MCF 10A (cell line): Measurements from ENCODE around the gene OTOP2. TPM values are rescaled to one million over a fixed set of nuclear protein-coding genes. Genes with fewer than 3 reads are reported as not detected.

Source experiments
- BruUV-seq: library from RNA; stranded (reverse); fragments of 400-500 nt; replicated peaks from 2 replicates; lab custom pipeline; 2021; lab: Mats Ljungman, UMichigan
- CTCF ChIA-PET: fragments of 300-600 bp; sonication (Branson Sonifier 250); formaldehyde crosslinking; extraction: SDS; loops from one replicate; lab custom pipeline; 2021; ENCODE audit warnings: antibody characterized with exemption, inconsistent platforms; lab: Yijun Ruan, JAX
- POLR2A ChIA-PET: fragments of 300-600, 350-650 bp; sonication (Branson Sonifier 250); formaldehyde crosslinking; extraction: SDS; loops from one replicate; lab custom pipeline; 2020; ENCODE audit warnings: antibody characterized with exemption, inconsistent platforms; lab: Yijun Ruan, JAX
- DNase-seq: peaks from one replicate; pipeline ENCODE4 v3.0.0-alpha.2; 2018; ENCODE audit not compliant: unreplicated experiment
- H3K27ac Mint-ChIP-seq: one replicate; pipeline ENCODE4 v1.8.0; 2022; ENCODE audit warnings: mild to moderate bottlenecking, low read depth, mixed read lengths; ENCODE audit not compliant: unreplicated experiment
- H3K27me3 Mint-ChIP-seq: one replicate; pipeline ENCODE4 v1.8.0; 2022; ENCODE audit warnings: mixed read lengths; ENCODE audit not compliant: insufficient read depth, unreplicated experiment
- H3K36me3 Mint-ChIP-seq: one replicate; pipeline ENCODE4 v1.8.0; 2022; ENCODE audit warnings: mild to moderate bottlenecking, moderate library complexity, mixed read lengths; ENCODE audit not compliant: insufficient read depth, unreplicated experiment
- H3K4me1 Mint-ChIP-seq: one replicate; pipeline ENCODE4 v1.8.0; 2022; ENCODE audit warnings: mixed read lengths; ENCODE audit not compliant: insufficient read depth, unreplicated experiment
- H3K4me3 Mint-ChIP-seq: one replicate; pipeline ENCODE4 v1.8.0; 2022; ENCODE audit warnings: mild to moderate bottlenecking, moderate library complexity, mixed read lengths; ENCODE audit not compliant: unreplicated experiment
- H3K9me3 Mint-ChIP-seq: one replicate; pipeline ENCODE4 v1.8.0; 2022; ENCODE audit warnings: mixed read lengths; ENCODE audit not compliant: unreplicated experiment
- CTCF ChIP-seq: fragments of 200-600 bp; IDR thresholded peaks from one replicate; pipeline ENCODE4 v1.8.0; 2022; ENCODE audit warnings: antibody characterized with exemption, mild to moderate bottlenecking; ENCODE audit not compliant: unreplicated experiment
- intact Hi-C: fragments of 100-400 bp; cut with micrococcal nuclease; formaldehyde crosslinking; loops from 2 replicates; pipeline ENCODE4 v1.14.1; 2022
- total RNA-seq: library from RNA; stranded (reverse); gene quantifications from 2 replicates; pipeline ENCODE4 v1.2.3, GENCODE V29; 2022

The OTOP2 gene
- total RNA-seq, 1 experiment from 2014 or later, result not detected

GRCh38 chr17:74919440-74920305, 4.4 kb upstream of the OTOP2 start:
- H3K4me1 Mint-ChIP-seq, result no peaks in the 10 kb centered on the region
- no peaks in the 10 kb centered on the region for H3K9me3 Mint-ChIP-seq
- BruUV-seq, result no TSS peak
- peaks cover 16% of the 10 kb centered on the region for H3K27me3 Mint-ChIP-seq
- no peak for DNase-seq
- ChIA-PET POLR2A (interaction anchor here (1.1 kb wide), 1 partner anchor 46 kb away, joined by 4 read pairs; no protein-coding TSS in a partner anchor), CTCF (interaction anchor here (0.6 to 11.5 kb wide), 3 partner anchors 40 to 170 kb away, joined by 3 to 233 read pairs (median 3); no protein-coding TSS in a partner anchor)
- intact Hi-C loops, result no loop called here
- no peak for TF ChIP-seq CTCF
- no peak overlapping the region for H3K27ac Mint-ChIP-seq
- H3K4me3 Mint-ChIP-seq, result no peak overlapping the region
- no peaks in the 10 kb centered on the region for H3K36me3 Mint-ChIP-seq

- H3K4me3 Mint-ChIP-seq, result no peak overlapping the region
- POLR2A ChIA-PET, result no interaction called here
- intact Hi-C loops, result no loop called here
- BruUV-seq, result no TSS peak
- H3K27ac Mint-ChIP-seq, result no peak overlapping the region
- no peaks in the 10 kb centered on the region for H3K36me3 Mint-ChIP-seq
- TF ChIP-seq CTCF, result no peak
- H3K27me3 Mint-ChIP-seq, result peaks cover 22% of the 10 kb centered on the region
- CTCF ChIA-PET, result interaction anchor here (0.6 to 11.5 kb wide), 3 partner anchors 39 to 170 kb away, joined by 3 to 233 read pairs (median 3); no protein-coding TSS in a partner anchor
- no peaks in the 10 kb centered on the region for H3K4me1 Mint-ChIP-seq
- H3K9me3 Mint-ChIP-seq, result no peaks in the 10 kb centered on the region
- DNase-seq, result no peak
Observed at GRCh38 chr17:74920306-74920620, 3.8 kb upstream of the OTOP2 start.

- no peak for TF ChIP-seq CTCF
- no TSS peak for BruUV-seq
Observed at GRCh38 chr17:74920642-74921025, 3.4 kb upstream of the OTOP2 start.

GRCh38 chr17:74921026-74921681, 2.9 kb upstream of the OTOP2 start:
- Mint-ChIP-seq H3K9me3 (no peaks in the 10 kb centered on the region), H3K27me3 (peaks cover 31% of the 10 kb centered on the region), H3K27ac (no peak overlapping the region), H3K4me1 (no peaks in the 10 kb centered on the region), H3K4me3 (no peak overlapping the region), H3K36me3 (no peaks in the 10 kb centered on the region)
- intact Hi-C loops, result no loop called here
- BruUV-seq, result no TSS peak
- CTCF ChIA-PET, result interaction anchor here (0.6 to 11.5 kb wide), 2 partner anchors 31 to 38 kb away, joined by 3 to 233 read pairs; no protein-coding TSS in a partner anchor
- no peak for DNase-seq
- POLR2A ChIA-PET, result interaction anchor here (1.2 to 1.4 kb wide), 2 partner anchors 40 to 43 kb away, joined by 3 to 4 read pairs; no protein-coding TSS in a partner anchor
- no peak for TF ChIP-seq CTCF

More at GRCh38 chr17:74920642-74921025, 3.4 kb upstream of the OTOP2 start:
- ChIA-PET CTCF (interaction anchor here (0.6 to 11.5 kb wide), 4 partner anchors 32 to 171 kb away, joined by 3 to 233 read pairs (median 3); no protein-coding TSS in a partner anchor), POLR2A (interaction anchor here (1.2 kb wide), 1 partner anchor 40 kb away, joined by 4 read pairs; no protein-coding TSS in a partner anchor)
- Mint-ChIP-seq H3K9me3 (no peaks in the 10 kb centered on the region), H3K36me3 (no peaks in the 10 kb centered on the region), H3K4me1 (no peaks in the 10 kb centered on the region), H3K4me3 (no peak overlapping the region), H3K27me3 (peaks cover 26% of the 10 kb centered on the region), H3K27ac (no peak overlapping the region)
- no peak for DNase-seq
- intact Hi-C loops, result no loop called here
